Erythroblast (primary cell): ENCODE results near the gene LRRC3.

ENCODE experiments used
- GATA1 ChIP-seq: IDR thresholded peaks from 2 replicates; pipeline ENCODE4 v1.6.1; 2011; ENCODE audit warnings: low read depth, mild to moderate bottlenecking, control low read depth, low read length, moderate library complexity
- POLR2A ChIP-seq: IDR thresholded peaks from 2 replicates; pipeline ENCODE4 v1.6.1; 2011; ENCODE audit warnings: mild to moderate bottlenecking, low read length

DNA sequence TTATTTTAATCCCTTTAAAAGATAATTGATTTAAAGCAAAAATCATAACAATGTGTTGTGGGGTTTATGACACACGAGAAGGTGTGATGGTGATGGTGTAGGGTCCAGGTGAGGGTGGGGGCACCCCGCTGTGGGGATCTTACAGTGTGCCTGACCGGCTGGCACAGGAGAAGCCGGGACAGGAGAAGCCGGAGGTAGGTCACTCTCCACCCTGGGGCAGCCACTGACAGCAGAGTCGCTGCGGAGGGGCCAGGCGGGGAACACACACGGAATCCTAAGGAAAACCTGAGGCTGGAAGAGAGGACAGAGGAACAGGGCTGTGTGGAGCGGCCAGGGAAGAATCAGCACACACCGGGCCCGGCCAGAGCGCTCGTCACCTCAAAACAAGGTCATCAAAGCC, 4.3 kb upstream of the LRRC3 start:
- TF ChIP-seq POLR2A (no peak), GATA1 (no peak)
